Mesodermal cell (in vitro differentiated cells): ENCODE results near the gene GCH1.
"Not testable (repeated sequence)": the region's sequence is repeated elsewhere in the genome, so short reads cannot be mapped to it uniquely, and the experiment has no call there.

Experiments
- H3K27ac ChIP-seq: 2 replicates; pipeline ENCODE4 v1.7.0; 2013; ENCODE audit warnings: mild to moderate bottlenecking, low read depth, low read length, moderate library complexity; ENCODE audit not compliant: severe bottlenecking
- H3K36me3 ChIP-seq: 2 replicates; pipeline ENCODE4 v1.7.1; 2013; ENCODE audit warnings: mild to moderate bottlenecking, low read length, moderate library complexity; ENCODE audit not compliant: control insufficient read depth, insufficient read depth
- H3K4me1 ChIP-seq: one replicate; pipeline ENCODE4 v1.7.1; 2013; ENCODE audit warnings: mild to moderate bottlenecking, low read length; ENCODE audit not compliant: insufficient read depth, control insufficient read depth, poor library complexity, severe bottlenecking
- H3K4me3 ChIP-seq: 2 replicates; pipeline ENCODE4 v1.7.0; 2013; ENCODE audit warnings: low read length, control low read depth, mild to moderate bottlenecking; ENCODE audit not compliant: insufficient read depth, poor library complexity, severe bottlenecking; ENCODE audit errors: extremely low read depth
- H3K9me3 ChIP-seq: 2 replicates; pipeline ENCODE4 v1.7.1; 2013; ENCODE audit warnings: mild to moderate bottlenecking, low read length, moderate library complexity; ENCODE audit not compliant: control insufficient read depth
- WGBS, 2 experiments: methylation state at CpG; one replicate each; pipeline ENCODE4 v1.1.5; 2013; ENCODE audit warnings: missing lambda C conversion rate in 2 of 2; ENCODE audit not compliant: insufficient coverage in 2 of 2; 5-methylcytosine and 5-hydroxymethylcytosine counted together

The GCH1 gene

DNA sequence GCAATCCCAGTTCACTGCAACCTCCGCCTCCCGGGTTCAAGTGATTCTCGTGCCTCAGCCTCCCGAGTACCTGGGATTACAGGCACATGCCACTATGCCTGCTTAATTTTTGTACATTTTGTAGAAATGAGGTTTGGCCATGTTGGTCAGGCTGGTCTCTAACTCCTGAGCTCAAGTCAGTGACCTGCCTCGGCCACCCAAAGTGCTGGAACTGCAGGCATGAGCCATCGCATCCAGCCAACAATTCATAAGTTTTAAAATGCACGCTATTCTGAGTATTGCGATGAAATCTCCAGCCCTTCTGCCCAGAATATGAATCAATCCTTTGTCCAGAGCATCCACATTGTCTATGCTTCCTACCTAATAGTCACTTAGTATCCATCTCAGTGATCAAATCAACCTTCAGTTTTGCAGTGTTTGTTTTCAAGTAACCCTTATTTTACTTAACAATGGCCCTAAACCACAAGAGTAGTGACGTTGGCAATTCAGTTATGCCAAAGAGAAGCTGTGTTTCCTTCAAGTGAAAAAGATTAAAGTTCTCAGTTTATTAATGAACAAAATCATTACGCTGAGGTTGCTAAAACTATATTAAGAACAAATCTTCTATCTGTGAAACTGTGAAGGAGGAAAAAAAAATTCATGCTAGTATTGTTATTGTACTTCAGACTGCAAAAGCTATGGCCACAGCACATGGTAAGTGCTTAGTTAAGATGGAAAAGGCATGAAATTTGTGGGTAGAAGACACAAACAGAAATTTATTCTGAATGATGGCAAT is 11.0 kb downstream of the GCH1 start:
- 96 to 98% methylated on average over 8 of the region's 10 CpGs for WGBS, 2 experiments
- Histone ChIP-seq H3K4me3 (no peak overlapping the region), H3K36me3 (no peaks in the 10 kb centered on the region), H3K27ac (no peak overlapping the region), H3K4me1 (peaks cover 9% of the 10 kb centered on the region), H3K9me3 (no peaks in the 10 kb centered on the region)

DNA sequence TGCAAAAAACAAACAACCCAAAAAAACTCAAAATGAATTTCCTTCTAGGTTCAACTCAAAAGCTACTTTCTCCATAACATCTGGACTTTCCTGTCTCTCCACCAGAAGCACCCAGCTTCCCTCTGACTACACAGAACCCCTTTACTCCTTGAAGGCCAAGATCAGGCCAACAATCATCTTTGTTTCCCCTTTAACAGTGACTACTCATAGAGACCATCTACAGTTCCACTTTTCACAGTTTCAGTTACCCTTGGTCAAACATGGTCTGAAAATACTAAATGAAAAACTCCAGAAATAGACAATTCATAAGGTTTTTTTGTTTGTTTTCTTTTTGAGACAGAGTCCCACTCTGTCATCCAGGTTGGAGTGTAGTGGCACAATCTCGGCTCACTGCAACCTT is 11.8 kb downstream of the GCH1 start:
- no peak overlapping the region for H3K27ac ChIP-seq
- no peaks in the 10 kb centered on the region for H3K9me3 ChIP-seq
- peaks cover 9% of the 10 kb centered on the region for H3K4me1 ChIP-seq
- WGBS, 2 experiments: 88% methylated on average over 1 of the region's 1 CpG; no CpG with 5 or more reads in 1 of the 2 experiments
- H3K36me3 ChIP-seq: no peaks in the 10 kb centered on the region
- H3K4me3 ChIP-seq: no peak overlapping the region

DNA sequence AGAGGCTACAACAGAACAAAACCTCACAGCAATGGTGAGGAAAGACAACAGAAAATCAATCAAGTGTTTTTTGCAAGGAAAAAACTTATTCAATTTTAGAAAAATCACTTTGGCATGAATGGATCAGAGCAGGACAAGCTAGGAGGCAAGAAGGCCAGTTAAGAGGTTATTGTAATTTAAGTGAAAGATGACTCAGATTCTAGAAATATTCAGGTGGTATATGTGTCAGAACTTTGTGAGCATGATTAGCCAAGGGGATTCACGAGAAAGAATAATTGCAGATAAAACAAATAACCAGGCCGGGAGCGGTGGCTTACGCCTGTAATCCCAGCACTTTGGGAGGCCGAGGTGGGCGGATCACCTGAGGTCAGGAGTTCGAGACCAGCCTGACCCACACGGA is 12.7 kb downstream of the GCH1 start:
- Histone ChIP-seq H3K4me3 (no peak overlapping the region), H3K4me1 (peaks cover 5% of the 10 kb centered on the region), H3K9me3 (no peaks in the 10 kb centered on the region), H3K36me3 (no peaks in the 10 kb centered on the region), H3K27ac (no peak overlapping the region)
- 90 to 100% methylated on average over 1 to 6 of the region's 8 CpGs for WGBS, 2 experiments

DNA sequence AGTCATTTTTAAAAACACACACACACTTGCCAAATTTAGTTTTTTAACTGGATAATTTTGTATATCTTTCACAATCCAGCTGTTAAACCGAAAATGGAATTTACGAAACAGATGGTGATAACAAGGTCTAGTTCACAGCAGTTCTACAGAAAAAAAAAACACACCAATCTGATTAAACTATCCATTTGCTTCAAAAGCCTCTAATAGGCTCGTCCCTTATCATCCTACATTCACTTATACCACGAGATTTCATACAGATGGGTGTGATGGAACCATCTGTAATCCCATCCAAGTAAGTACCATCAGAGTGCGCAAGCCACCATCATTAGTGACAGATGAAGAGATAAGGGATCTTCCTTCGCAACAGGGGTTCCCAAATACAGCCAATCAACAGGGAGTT is 20.1 kb downstream of the GCH1 start:
- WGBS, 2 experiments: 87 to 100% methylated on average over 2 of the region's 6 CpGs
- H3K27ac ChIP-seq: no peak overlapping the region
- H3K9me3 ChIP-seq: no peaks in the 10 kb centered on the region
- H3K4me1 ChIP-seq: no peaks in the 10 kb centered on the region
- no peaks in the 10 kb centered on the region for H3K36me3 ChIP-seq
- H3K4me3 ChIP-seq: no peak overlapping the region

DNA sequence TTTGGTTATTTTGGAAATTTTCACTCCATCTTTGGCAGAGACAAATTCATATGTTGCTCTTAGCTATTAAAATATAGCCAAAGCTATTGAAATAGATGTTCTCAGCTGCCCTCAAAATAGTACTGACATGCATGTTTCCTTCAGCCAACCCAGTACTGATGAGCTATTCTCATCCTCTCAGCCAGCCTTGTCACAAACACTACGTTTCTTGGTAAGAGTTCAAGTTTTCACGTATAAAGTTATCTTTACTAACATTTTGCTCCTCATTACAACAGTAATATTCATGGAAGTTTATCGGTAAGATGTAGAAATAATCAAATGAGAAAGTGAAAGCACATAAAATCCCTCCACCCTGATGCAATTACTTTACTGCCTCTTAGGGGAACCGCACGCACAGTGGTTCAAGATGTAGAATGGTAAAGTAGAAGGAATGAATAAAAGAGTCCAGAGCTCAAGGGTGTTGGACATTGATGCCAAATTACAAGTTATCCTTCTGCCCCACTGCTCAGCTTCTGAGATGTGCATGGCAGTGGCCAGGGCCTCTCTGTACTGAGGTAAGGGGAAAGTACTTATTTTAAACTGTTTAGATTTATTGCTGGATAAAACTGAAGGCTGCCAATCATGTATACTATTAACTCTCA is 20.7 kb downstream of the GCH1 start:
- Histone ChIP-seq H3K4me1 (no peaks in the 10 kb centered on the region), H3K36me3 (no peaks in the 10 kb centered on the region), H3K4me3 (no peak overlapping the region), H3K27ac (no peak overlapping the region), H3K9me3 (no peaks in the 10 kb centered on the region)
- no CpG with 5 or more reads among the region's 5 CpGs for WGBS, 2 experiments

DNA sequence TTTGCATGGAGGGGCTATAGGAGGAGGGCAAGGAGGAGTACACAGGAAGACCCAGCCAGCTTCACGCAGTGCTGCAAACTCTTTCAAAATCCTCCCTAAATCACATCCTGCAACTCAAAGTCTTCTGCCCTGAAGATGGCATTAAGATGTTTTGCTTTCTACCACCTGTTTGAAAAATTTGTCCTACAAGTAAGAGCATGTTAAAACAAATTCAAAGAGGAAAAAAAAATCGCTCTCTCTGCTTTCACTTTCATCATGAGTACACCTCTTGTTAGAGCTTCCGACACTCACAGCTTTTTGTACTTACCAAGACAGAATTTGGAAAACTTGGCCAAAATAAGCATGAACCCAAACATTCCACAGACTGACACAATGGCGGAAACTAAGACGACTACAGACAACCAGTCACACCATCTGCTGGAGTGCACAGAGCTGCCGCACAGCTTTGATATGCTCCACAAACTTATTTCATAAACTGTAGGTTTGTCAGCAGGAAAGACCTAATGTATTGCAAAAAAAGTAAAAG is 21.3 kb downstream of the GCH1 start:
- no peak overlapping the region for H3K4me3 ChIP-seq
- no peaks in the 10 kb centered on the region for H3K36me3 ChIP-seq
- no peak overlapping the region for H3K27ac ChIP-seq
- no peaks in the 10 kb centered on the region for H3K9me3 ChIP-seq
- no peaks in the 10 kb centered on the region for H3K4me1 ChIP-seq
- WGBS, 2 experiments: 83 to 94% methylated on average over 2 to 4 of the region's 6 CpGs

DNA sequence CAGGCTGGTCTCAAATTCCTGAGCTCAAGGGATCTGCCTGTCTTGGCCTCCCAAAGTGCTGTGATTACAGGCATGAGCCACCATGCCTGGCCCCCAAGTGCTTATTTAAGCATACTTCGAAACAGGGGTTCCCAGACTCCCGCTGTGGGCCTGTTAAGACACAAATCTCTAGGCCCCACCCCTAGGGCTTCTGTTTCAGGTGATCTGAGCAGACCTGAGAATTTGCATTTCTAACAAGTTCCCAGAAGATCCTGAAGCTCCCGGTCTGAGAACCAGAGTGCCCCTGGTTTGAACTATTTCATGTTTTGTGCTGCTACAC is 25.0 kb downstream of the GCH1 start:
- WGBS, 2 experiments: 63 to 77% methylated on average over 2 of the region's 3 CpGs
- Histone ChIP-seq H3K9me3 (no peaks in the 10 kb centered on the region), H3K4me3 (no peak overlapping the region), H3K27ac (no peak overlapping the region), H3K4me1 (no peaks in the 10 kb centered on the region), H3K36me3 (no peaks in the 10 kb centered on the region)

DNA sequence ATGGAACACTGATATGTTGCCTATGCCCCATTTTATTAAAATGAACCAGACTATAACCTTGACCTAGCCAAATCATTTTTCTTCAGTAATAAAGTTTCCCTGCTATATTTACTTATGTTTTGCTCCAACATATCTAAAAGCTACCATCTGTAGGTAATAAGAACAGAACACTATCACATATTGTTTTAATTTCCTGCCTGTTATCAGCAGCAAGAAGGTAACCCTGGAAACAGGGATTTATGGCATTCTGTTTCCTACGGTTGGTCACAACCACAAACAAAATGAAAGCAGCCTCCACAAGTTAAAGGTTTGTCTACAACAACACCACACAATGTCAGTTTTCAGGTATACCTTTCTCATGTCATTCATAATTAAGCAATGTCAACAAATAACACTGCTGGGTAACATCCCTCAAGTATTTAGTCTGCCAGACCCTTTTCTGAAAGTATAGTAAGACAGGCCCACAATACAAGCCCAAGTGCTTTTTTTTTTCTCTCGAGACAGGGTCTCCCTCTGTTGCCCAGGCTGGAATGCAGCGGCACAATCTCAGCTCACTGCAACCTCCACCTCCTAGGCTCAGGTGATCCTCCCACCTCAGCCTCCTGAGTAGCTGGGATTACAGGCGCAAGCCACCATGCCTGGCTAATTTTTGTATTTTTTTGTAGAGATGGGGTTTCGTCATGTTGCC is 25.5 kb downstream of the GCH1 start:
- H3K4me1 ChIP-seq: no peaks in the 10 kb centered on the region
- H3K4me3 ChIP-seq: no peak overlapping the region
- H3K36me3 ChIP-seq: no peaks in the 10 kb centered on the region
- 91 to 94% methylated on average over 2 to 4 of the region's 5 CpGs for WGBS, 2 experiments
- H3K9me3 ChIP-seq: no peaks in the 10 kb centered on the region
- no peak overlapping the region for H3K27ac ChIP-seq

DNA sequence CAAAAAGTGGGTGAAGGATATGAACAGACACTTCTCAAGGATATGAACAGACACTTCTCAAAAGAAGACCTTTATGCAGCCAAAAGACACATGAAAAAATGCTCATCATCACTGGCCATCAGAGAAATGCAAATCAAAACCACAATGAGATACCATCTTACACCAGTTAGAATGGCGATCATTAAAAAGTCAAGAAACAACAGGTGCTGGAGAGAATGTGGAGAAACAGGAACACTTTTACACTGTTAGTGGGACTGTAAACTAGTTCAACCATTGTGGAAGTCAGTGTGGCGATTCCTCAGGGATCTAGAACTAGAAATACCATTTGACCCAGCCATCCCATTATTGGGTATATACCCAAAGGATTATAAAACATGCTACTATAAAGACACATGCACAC is 27.0 kb downstream of the GCH1 start:
- WGBS, 2 experiments: no CpG with 5 or more reads among the region's 2 CpGs
- not testable (repeated sequence) for H3K4me3 ChIP-seq, H3K4me1 ChIP-seq

DNA sequence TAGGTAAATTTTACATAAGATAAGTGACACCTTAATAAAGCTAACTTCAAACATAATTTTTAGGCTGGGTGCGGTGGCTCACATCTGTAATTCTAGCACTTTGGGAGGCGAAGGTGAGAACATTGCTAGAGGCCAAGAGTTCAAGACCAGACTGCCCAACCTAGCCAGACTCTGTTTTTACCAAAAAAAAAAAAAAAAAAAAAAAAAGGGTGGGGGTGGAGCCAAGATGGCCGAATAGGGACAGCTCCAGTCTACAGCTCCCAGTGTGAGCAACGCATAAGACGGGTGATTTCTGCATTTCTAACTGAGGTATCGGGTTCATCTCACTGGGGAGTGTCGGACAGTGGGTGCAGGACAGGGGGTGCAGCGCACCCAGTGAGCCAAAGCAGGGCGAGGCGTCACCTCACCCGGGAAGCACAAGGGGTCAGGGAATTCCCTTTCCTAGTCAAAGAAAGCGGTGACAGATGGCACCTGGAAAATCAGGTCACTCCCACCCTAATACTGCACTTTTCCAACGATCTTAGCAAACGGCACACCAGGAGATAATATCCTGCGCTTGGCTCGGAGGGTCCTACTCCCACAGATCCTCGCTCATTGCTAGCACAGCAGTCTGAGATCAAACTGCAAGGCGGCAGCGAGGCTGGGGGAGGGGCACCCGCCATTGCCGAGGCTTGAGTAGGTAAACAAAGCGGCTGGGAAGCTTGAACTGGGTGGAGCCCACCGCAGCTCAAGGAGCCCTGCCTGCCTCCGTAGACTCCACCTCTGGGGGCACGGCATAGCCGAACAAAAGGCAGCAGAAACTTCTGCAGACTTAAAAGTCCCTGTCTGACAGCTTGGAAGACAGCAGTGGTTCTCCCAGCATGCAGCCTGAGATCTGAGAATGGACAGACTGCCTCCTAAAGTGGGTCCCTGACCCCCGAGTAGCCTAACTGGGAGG is 32.2 kb downstream of the GCH1 start:
- H3K9me3 ChIP-seq, H3K27ac ChIP-seq, H3K4me1 ChIP-seq, H3K36me3 ChIP-seq: not testable (repeated sequence)
- peak overlapping the region; percentile 23 for H3K4me3 ChIP-seq
- 36% methylated on average over 19 to 20 of the region's 27 CpGs for WGBS, 2 experiments

More for the DNA sequence above, 27.0 kb downstream of the GCH1 start:
- H3K27ac ChIP-seq, H3K36me3 ChIP-seq, H3K9me3 ChIP-seq: not testable (repeated sequence)
